ENCODE results near the gene RNF115.
"Not testable (repeated sequence)": the region's sequence is repeated elsewhere in the genome, so short reads cannot be mapped to it uniquely, and the experiment has no call there.

Gene RNF115

GRCh38 chr1:145771056-145771455 lies 52.8 kb downstream of the RNF115 start:
- no peak for DNase-seq

- DNase-seq, result not testable (repeated sequence)
Measured at GRCh38 chr1:145768004-145768403, 55.9 kb downstream of the RNF115 start.

DNA sequence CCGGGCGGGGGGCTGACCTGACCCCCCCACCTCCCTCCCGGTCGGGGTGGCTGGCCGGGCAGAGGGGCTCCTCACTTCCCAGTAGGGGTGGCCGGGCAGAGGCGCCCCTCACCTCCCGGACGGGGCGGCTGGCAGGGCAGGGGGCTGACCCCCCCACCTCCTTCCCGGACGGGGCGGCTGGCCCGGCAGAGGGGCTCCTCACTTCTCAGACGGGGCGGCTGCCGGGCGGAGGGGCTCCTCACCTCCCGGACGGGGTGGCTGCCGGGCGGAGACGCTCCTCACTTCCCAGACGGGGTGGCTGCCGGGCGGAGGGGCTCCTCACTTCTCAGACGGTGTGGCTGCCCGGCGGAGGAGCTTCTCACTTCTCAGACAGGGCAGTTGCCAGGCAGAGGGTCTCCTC lies 57.0 kb downstream of the RNF115 start:
- DNase-seq, result not testable (repeated sequence)

DNA sequence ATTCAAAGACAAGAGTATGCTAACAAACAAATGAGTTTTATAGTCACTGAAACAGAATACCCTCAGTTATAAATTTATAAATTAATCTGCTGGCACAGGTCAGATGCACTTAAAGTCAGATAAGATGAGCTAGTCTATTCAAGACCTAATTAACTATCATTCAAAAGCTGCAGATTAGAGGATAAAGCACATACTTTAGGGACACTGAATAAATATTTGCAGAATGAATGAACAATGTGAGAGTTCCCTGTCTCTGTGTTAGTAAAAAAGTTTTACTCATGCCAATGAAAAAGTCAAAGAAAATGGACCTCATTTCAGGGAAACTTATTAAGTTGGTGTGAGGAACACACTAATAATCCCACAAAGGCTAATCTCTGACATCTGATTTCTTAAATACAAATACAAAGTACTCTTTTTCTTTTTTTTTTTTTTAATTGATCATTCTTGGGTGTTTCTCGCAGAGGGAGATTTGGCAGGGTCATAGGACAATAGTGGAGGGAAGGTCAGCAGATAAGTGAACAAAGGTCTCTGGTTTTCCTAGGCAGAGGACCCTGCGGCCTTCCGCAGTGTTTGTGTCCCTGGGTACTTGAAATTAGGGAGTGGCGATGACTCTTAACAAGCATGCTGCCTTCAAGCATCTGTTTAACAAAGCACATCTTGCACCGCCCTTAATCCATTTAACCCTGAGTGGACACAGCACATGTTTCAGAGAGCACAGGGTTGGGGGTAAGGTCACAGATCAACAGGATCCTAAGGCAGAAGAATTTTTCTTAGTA lies 58.1 kb downstream of the RNF115 start:
- not testable (repeated sequence) for DNase-seq

DNA sequence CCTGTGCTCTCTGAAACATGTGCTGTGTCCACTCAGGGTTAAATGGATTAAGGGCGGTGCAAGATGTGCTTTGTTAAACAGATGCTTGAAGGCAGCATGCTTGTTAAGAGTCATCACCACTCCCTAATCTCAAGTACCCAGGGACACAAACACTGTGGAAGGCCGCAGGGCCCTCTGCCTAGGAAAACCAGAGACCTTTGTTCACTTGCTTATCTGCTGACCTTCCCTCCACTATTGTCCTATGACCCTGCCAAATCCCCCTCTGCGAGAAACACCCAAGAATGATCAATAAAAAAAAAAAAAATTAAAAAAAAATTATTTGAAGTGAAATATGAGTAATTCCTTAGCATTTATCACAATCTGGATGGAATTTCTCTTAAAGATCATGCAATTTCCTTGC lies 58.8 kb downstream of the RNF115 start:
- DNase-seq, result not testable (repeated sequence)

DNA sequence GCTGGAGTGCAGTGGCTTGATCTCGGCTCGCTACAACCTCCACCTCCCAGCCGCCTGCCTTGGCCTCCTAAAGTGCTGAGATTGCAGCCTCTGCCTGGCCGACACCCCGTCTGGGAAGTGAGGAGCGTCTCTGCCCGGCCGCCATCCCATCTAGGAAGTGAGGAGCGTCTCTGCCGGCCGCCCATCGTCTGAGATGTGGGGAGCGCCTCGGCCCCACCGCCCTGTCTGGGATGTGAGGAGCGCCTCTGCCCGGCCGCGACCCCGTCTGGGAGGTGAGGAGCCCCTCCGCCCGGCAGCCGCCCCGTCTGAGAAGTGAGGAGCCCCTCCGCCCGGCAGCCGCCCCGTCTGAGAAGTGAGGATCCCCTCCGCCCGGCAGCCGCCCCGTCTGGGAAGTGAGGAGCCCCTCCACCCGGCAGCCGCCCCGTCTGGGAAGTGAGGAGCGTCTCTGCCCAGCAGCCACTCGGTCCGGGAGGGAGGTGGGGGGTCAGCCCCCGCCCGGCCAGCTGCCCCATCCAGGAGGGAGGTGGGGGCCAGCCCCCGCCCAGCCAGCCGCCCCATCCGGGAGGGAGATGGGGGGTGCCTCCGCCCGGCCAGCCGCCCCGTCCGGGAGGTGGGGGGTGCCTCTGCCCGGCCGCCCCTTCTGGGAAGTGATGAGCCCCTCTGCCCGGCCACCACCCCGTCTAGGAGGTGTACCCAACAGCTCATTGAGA lies 59.5 kb downstream of the RNF115 start:
- DNase-seq, result not testable (repeated sequence)

- not testable (repeated sequence) for DNase-seq
Measured at GRCh38 chr1:145762001-145762400, 61.9 kb downstream of the RNF115 start.

- DNase-seq, result not testable (repeated sequence)
Measured at GRCh38 chr1:145761498-145761897, 62.4 kb downstream of the RNF115 start.

- not testable (repeated sequence) for DNase-seq
Measured at GRCh38 chr1:145760395-145760949, 63.4 kb downstream of the RNF115 start.

DNA sequence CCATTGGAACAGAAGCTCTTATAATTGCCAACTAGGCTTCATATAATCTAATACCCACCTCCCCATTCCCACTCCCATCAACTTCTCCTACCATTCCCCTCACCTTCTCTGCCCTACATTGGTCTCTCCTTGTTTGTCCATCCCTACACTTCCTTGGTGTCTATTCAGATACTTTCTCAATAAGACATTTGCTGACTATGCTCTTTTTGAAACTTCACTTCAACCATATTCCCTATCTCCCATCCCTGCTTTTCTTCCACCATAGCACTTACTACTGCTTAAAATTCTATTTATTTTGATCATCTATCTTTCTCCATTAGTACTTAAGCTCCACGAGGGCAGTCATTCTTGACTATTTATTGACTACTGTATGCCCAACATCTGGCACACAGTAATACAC lies 64.2 kb downstream of the RNF115 start:
- no peak for DNase-seq

- DNase-seq, result no peak
Measured at GRCh38 chr1:145758575-145758974, 65.3 kb downstream of the RNF115 start.

DNA sequence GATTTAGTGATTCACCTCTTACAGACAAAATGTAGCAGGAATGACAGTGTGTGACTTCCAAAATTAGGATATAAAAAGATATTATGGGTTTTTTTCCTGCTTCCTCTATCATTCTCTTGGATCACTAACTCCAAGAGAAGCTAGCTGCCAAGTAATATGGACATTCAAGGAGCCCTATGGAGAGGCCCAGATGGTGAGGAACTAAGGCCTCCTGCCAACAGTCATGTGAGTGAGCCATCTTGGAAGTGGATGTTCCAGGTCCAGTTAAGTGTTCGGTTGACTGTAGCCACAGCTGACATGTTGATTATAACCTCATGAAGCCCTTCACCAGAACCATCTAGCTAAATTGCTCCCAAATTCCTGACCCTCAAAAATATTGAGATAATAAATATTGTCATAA lies 65.8 kb downstream of the RNF115 start:
- DNase-seq, result no peak

GRCh38 chr1:145757420-145757819 lies 66.5 kb downstream of the RNF115 start:
- no peak for DNase-seq

- no peak for DNase-seq
Measured at GRCh38 chr1:145751491-145752037, 72.3 kb downstream of the RNF115 start.

- no peak for DNase-seq
Measured at GRCh38 chr1:145750426-145750825, 73.5 kb downstream of the RNF115 start.

DNA sequence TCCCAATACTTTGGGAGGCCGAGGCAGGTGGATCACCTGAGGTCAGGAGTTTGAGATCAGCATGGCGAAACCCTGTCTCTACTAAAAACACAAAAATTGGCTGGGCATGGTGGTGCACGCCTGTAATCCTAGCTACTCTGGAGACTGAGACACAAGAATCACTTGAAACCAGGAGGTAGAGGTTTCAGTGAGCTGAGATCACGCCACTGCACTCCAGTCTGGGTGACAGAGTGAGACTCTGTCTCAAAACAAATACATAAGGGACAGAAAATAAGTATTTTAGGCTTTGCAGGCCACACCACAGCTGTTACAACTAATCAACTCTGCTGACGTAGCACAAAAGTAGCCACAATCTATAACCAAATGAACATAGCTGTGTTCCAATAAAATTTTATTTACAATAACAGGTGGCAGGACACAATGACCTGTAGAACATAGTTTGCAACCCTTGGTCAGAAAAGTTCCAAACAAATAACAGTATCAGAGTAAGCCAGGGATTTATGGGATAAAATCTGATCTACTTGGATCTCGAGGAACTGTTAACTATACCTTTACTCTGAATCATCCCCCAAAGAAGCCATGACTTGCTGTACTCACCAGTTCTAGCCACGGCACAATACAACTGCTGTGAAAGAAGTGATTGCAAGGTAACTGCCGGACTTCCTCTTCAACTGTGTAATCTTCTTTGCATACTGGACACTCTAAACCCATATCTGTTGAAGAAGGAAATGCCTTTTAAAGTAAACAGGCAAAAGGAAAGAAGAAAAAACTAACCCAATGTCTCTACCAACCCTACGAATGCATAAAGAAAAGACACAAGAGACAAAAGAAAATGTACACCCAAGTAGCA lies 76.3 kb downstream of the RNF115 start:
- DNase-seq, result no peak

GRCh38 chr1:145740269-145740668 lies 83.6 kb downstream of the RNF115 start:
- DNase-seq, result no peak

- no peak for DNase-seq
Measured at GRCh38 chr1:145736191-145736590, 87.7 kb downstream of the RNF115 start.

DNA sequence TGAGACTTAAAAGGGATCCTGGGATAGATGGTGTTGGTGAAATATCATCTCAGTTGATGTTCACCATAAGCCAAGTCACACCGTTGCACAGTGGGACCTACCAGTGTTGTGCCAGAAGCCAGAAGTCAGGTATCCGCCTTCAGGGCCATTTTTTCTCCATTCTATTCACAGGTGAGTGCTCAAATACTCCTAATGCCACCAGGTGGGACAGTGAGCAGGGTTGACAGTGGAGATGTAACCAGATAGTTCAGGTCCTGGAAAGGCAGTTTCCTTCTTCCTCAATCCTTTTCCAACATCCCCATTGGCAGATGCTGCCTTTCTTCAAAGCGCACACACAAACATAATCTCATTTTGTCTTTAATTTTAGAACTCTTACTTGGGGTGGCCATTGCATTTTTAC lies 93.0 kb downstream of the RNF115 start:
- no peak for DNase-seq

- no peak for DNase-seq
Measured at GRCh38 chr1:145730467-145730866, 93.4 kb downstream of the RNF115 start.

DNA sequence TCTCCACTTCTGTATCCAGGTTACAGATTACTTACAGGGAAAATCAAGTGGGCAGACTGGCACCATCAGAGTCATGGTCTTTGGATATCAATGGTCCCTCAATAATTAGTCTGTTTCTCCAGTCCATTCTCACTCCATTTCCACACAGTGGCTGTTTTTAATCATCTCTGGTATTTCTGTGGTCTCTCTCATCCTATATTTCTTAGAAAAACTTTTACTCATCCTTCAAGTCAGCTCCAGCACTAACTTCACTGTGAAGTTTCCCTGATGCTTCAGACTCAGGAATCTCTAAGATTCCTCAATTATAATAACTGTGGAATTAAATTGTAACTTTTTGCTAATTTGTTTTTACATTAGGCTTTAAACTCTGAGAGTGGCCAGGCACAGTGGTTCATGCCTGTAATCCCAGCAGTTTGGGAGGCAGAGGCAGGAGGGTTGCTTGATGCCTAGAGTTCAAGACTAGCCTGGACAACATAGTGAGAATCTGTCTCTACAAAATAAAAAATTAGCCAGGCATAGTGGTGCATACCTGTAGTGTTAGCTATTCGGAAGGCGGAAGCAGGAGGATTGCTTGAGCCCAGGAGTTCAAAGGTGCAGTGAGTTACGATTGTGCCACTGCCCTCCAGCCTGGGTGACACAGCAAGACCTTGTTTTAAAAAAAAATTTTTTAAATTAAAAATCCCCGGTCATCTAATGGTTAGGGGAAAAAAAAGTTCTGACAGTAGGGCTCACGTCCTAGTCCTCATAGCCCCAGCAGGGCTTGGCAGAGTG lies 94.0 kb downstream of the RNF115 start:
- DNase-seq, result no peak

DNA sequence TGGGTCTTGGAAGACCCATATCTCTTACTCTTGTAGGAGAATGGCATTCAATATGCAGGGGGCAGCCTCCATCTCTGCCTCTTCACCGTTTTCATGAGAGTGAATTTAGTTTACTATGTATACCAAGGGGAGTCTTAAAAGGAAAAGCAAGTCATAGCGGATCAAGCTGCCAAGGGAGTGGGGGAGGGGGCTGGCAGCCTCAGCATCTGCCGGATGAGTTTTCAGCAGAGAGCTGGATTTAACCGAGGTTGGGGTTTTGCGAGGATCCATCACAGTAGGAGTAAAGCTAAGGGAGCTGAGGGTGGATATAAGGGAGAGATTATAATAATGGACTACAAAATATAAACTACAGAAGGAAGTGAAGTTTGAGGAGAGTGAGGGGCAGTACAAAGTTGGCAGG lies 94.7 kb downstream of the RNF115 start:
- DNase-seq, result no peak

Measured in stimulated activated CD4-positive, alpha-beta T cell treated with anti-CD3 and anti-CD28 coated beads, Interleukin-15, amount 100 ng/mL, for 24 hours (primary cell).